GM12864 (cell line): ENCODE measurements around the gene AKAP1.

Experiments
- DNase-seq: peaks from one replicate; pipeline ENCODE4 v3.0.0-alpha.2; 2011; ENCODE audit warnings: low read depth
- H3K4me3 ChIP-seq: 2 replicates; pipeline ENCODE4 v1.5.1; 2011; ENCODE audit warnings: mild to moderate bottlenecking, low read depth, low read length, control low read depth
- CTCF ChIP-seq: IDR thresholded peaks from 2 replicates; pipeline ENCODE4 v1.5.1; 2011; ENCODE audit warnings: low read depth, mild to moderate bottlenecking, moderate library complexity, low read length, control low read depth, inconsistent platforms; ENCODE audit errors: missing control alignments

AKAP1 gene

GRCh38 chr17:57135789-57136291 is 50.8 kb downstream of the AKAP1 start:
- TF ChIP-seq CTCF, result no peak
- DNase-seq, result no peak
- no peak overlapping the region for H3K4me3 ChIP-seq

- no peak for DNase-seq
- H3K4me3 ChIP-seq, result no peak overlapping the region
- no peak for TF ChIP-seq CTCF
Measured at GRCh38 chr17:57136355-57136754, 51.3 kb downstream of the AKAP1 start.

- H3K4me3 ChIP-seq, result no peak overlapping the region
- DNase-seq, result no peak
- no peak for TF ChIP-seq CTCF
Measured at GRCh38 chr17:57138030-57138911, 53.2 kb downstream of the AKAP1 start.

- no peak for DNase-seq
- H3K4me3 ChIP-seq, result no peak overlapping the region
- no peak for TF ChIP-seq CTCF
Measured at GRCh38 chr17:57138956-57139576, 54.0 kb downstream of the AKAP1 start.

GRCh38 chr17:57140316-57140715 is 55.3 kb downstream of the AKAP1 start:
- no peak overlapping the region for H3K4me3 ChIP-seq
- no peak for TF ChIP-seq CTCF
- DNase-seq, result no peak

GRCh38 chr17:57142925-57143324 is 57.9 kb downstream of the AKAP1 start:
- H3K4me3 ChIP-seq, result no peak overlapping the region
- DNase-seq, result no peak
- TF ChIP-seq CTCF, result no peak

- H3K4me3 ChIP-seq, result no peak overlapping the region
- no peak for DNase-seq
- no peak for TF ChIP-seq CTCF
Measured at GRCh38 chr17:57143361-57143760, 58.3 kb downstream of the AKAP1 start.
